ENCODE results near the gene ABRAXAS1.

ABRAXAS1 gene

GRCh38 chr4:83455281-83456183 is 29.4 kb downstream of the ABRAXAS1 start, which contains the start of the genes HELQ and MRPS18C:
HELQ (minus strand) TSS chr4:83455823; CDS start chr4:83455693, 130 bp downstream.
MRPS18C (plus strand) TSS chr4:83456058; CDS start chr4:83456078, 20 bp downstream.
- in situ Hi-C loops (cut with HindIII; ENCODE audit: low sequenced_read_pairs): loop anchor here (5.0 kb wide), 1 partner anchor 103 kb away; no protein-coding TSS in a partner anchor

DNA sequence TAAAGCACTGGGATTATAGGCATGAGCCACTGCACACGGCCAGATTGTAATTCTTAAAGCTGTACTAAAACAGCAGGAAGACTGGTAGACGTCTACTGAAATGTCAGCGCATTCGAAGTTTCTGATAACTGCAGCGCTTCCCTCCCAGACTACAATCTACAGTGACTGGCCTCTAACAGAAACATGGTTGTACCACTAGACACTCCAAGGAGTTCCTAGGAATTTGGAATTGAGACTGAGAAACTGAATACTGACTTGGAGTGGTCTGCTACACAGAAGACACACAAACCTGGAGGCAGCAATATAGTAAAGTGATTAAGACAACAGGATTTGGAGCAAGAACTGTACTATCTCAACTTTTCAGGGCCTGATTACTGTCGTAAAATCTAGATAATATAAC is 30.2 kb downstream of the ABRAXAS1 start:
- in situ Hi-C loops (cut with HindIII; ENCODE audit: low sequenced_read_pairs): loop anchor here (5.0 kb wide), 1 partner anchor 102 kb away; no protein-coding TSS in a partner anchor

DNA sequence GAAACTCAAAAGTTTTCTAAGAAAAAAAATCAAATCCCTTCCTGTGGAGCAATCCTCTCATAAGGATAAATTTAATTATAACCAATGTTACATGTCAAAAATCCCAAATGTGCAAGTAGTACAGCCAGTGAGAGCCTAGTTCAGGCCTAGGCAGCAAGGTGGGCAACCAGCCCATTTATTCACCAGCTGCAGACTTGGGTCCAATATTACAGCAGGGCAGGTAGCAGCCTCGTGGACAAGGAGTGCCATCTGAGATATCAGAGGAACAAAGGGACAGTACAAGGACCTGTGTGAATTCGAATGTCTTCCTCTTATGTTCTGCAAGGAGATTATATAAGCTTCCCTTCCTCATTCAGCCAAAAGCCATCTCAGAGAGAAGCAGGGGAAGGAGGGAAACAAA is 35.9 kb downstream of the ABRAXAS1 start:
- in situ Hi-C loops (cut with HindIII; ENCODE audit: low sequenced_read_pairs): no loop called here

- in situ Hi-C loops (cut with HindIII; ENCODE audit: low sequenced_read_pairs): no loop called here
Observed at GRCh38 chr4:83440899-83441298, 44.0 kb downstream of the ABRAXAS1 start.

DNA sequence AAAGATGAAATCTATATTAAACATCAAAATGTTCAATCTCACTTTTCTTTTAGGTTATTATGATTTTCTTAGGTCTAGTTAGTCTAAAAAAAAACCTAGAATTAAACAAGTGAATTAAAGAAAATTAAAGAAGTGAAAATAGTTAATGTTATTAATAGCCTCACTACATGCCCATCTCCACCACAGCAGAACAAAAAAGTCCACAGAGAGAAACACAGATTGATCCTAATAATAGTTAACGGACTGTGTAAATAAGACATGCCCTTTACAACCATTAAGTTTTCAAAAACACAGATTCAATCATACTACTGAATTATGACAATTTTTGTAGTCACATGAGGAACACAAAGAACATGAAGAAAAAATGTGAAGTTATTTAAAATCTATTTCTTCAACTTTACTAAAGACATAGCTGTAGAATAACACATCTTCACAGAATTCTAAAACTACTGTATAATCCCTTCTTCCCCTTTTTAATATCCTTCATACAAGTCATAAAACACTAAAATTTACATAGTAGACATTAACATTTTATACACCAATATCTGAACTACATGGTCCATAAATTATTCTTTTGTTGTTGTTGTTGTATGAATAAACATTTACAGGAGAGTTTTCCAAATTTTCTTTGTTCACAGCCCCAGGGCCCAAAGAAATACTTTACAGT is 44.6 kb downstream of the ABRAXAS1 start:
- in situ Hi-C loops (cut with HindIII; ENCODE audit: low sequenced_read_pairs): no loop called here

DNA sequence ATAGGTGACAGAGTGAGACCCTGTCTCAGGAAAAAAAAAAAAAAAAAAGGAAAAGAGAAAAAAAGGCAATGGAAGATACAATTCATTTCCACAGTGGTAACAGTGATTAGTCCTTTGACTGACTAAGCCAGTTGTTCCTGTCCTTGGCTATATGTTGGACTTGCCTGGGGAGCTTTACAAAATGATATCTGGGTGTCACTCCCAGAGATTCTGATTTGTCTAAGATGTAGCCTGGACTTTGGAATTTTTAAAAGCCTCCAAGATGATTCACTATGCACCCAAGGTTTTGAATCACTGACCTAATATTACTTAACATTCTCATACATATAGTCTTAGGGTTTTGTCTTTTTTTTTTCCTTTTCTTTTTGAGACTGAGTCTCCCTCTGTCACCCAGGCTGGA is 46.2 kb downstream of the ABRAXAS1 start:
- in situ Hi-C loops (cut with HindIII; ENCODE audit: low sequenced_read_pairs): no loop called here

DNA sequence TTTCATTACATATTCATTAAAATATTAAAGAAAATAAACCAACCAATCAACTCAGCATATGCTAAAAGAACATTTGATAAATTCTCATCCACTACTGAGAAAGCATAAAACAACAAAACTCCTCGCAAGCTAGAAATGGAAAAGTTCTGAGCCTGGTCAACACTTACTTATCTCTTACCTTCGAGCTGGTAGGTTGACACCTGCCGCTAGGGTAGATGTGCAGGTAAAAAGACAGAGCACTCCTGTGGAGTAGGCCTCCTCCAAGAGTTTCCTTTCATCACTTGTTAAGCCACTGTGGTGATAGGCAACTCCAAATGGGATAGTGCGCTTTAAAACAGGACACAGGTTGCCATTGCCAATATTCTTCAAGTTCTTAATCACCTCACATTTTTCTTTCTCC is 48.2 kb downstream of the ABRAXAS1 start:
- in situ Hi-C loops (cut with HindIII; ENCODE audit: low sequenced_read_pairs): no loop called here

DNA sequence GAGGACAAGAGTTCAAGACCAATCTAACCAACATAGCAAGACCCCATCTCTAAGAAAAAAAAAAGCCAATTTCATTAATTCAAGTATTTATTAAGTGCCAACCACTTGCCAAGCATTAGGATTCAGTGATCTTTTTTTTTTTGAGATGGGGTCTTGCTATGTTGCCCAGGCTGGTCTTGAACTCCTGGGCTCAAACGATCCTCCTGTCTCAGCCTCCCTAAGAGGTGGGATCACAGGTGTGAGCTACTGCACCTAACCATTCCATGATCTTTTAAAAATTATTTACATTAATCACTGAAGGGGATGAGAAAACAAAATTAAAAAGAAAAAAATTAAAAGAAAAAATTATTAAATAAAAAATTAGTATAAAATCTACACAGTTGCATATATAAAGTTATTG is 53.7 kb downstream of the ABRAXAS1 start:
- in situ Hi-C loops (cut with HindIII; ENCODE audit: low sequenced_read_pairs): no loop called here

- in situ Hi-C loops (cut with HindIII; ENCODE audit: low sequenced_read_pairs): no loop called here
Observed at GRCh38 chr4:83418211-83418610, 66.7 kb downstream of the ABRAXAS1 start.

- in situ Hi-C loops (cut with HindIII; ENCODE audit: low sequenced_read_pairs): no loop called here
Observed at GRCh38 chr4:83417566-83417965, 67.3 kb downstream of the ABRAXAS1 start.

DNA sequence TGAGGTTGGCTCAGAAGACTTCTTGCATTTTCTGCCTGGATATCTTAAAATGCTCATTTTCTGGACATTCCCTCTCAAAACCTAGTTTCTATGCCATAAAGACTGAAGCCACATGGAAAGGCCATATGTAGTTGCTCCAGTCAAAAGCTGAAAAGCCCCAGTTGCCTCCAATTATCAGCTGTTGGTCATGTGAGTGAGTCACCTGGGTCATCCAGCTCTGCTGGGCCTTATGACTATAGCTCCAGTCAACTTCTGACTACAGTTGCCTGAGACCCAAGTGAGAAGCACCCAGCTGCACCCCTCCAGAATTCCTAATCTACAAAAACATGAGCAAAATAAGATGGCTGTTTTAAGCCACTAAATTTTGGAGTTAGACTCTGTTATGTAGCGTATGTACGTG is 71.2 kb downstream of the ABRAXAS1 start:
- in situ Hi-C loops (cut with HindIII; ENCODE audit: low sequenced_read_pairs): no loop called here

Measured in endothelial cell of hepatic sinusoid (primary cell).